Inflammatory macrophage treated with lipopolysaccharide for 4 hours (primary cell): Measurements from ENCODE around the gene MEI1.

Experiments
- DNase-seq: peaks from one replicate; pipeline ENCODE4 v3.0.0-alpha.2; 2020

MEI1 gene

DNA sequence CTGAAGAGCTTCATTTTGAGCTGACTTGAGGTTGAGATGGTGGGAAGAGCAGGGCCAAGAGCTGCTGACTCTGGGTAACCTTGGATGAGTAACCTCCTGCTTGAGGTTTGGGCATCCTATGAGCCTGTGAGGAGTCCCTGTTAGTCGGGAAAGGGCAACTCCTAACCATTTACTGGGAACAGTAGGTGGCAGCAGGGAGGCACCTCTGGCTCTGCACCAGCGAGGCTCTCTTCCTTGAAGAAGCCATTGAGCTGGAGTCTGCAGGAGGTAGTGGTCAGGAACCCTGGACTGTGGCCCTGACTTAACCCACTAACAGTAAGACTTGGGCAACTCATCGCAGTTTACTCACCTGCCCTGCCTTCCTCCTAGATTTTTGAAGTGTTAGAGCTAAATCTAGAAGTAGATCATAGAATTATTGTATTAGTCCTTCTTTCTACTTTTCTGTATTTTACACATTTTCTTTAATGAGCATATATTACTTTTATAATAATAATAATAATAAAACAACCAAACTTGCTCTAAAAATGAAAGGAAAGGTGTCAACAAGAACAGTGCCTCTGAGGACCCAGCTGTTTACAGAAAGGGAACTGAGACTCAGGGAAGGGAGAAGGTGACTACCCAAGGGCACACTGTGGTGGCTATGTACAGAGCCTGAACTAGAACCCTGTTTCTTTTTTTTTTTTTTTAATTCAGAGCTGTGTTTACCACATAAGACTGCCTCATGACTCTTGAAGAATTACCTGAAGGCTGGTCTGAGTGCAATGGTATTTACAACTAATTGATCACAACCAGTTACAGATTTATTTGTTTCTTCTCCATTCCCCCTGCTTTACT lies 47.5 kb downstream of the MEI1 start:
- peak; percentile 80 for DNase-seq

DNA sequence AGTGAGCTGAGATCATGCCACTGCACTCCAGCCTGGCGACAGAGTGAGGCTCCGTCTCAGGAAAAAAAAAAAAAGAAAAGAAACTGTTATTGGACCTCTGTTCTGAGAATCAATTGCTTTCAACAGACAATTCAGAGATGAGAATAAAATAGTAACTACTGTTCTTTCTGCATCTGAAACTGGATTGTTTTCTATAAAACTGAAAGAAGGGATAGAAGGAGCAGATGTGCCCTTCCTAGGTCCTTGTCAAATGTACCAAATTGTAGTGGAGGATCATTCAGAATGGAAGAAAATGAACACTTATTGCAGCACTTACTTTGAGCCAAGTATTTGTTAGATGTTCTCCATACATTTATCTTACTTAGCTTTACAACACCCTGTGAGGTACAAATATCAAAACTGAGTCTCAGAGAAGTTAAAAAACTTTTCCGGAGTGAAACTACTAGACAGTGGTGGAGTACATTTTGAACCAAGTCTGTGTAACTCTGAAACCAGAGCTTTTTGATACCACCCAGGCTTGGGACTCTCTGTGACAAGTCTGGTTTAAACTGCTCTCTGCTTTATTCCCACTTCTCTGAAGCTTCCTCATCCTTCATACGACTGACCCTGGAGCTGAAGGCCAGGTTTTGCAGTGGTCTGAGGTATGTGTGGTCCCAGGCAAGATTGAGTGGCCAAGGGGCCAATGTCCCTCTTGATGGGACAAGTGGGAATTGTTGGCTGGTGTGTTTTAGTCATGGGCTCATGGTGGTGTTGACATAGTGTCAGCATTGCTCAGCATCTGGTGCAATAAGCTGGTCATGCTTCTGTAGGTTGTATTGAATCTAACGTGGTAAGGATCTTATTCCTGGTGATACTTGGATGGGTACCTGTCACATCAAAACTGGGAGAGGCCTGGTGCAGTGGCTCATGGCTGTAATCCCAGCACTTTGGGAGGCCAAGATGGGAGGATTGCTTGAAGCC lies 53.0 kb downstream of the MEI1 start:
- DNase-seq = peak; percentile 66

DNA sequence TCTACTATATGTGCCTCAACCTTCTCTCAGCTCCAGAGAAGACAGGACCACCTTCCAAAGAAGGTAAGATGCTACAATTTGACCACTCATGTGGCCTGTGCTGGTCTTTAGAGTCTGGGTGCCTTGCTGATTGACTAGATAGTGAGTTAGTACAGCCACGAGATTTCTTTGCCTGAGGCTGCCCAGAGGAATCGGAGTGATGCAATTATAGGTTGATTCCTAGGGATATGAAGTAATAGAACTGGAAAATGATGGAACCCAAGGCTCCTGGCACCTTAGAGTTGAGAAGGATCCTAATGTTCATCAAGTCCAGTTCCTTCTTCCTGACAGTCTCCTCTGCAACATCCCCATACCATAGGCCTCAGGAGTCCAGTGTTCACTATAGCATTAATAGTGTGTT lies 54.7 kb downstream of the MEI1 start:
- DNase-seq = no peak

DNA sequence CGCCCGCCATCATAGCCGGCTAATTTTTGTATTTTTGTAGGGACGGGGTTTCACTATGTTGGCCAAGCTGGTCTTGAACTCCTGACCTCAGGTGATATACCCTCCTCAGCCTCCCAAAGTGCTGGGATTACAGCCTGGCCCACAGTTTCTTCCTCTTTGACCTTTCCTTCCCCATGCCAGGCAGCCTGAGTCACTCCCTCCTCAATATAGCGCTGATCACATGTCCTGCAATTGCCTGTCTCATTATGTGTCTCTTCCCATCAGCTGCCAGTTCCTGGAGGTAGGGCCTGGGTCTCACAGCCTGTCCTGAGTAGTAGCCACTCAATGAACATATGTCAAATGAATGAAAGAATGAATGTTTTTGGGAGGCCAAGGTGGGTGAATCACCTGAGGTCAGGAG lies 58.2 kb downstream of the MEI1 start:
- peak; percentile 64 for DNase-seq

DNA sequence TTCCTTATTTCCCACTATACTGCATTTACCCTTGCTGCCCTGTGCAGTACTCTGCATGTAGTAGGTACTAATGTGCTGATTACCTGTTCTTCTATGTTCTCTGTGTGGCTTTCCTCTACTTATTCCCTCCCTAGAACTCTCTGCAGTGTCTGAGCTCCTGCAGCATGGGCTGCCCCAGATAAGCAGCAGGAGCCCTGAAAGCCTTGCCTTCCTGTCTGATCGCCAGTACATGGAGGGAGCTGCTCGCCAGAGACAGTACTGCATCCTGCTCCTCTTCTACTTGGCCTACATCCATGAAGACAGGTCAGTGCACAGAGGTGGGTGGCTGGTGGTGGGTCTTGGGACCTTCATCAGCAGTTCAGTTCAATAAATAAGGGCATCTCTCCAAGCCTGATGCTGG lies 58.9 kb downstream of the MEI1 start:
- no peak for DNase-seq

DNA sequence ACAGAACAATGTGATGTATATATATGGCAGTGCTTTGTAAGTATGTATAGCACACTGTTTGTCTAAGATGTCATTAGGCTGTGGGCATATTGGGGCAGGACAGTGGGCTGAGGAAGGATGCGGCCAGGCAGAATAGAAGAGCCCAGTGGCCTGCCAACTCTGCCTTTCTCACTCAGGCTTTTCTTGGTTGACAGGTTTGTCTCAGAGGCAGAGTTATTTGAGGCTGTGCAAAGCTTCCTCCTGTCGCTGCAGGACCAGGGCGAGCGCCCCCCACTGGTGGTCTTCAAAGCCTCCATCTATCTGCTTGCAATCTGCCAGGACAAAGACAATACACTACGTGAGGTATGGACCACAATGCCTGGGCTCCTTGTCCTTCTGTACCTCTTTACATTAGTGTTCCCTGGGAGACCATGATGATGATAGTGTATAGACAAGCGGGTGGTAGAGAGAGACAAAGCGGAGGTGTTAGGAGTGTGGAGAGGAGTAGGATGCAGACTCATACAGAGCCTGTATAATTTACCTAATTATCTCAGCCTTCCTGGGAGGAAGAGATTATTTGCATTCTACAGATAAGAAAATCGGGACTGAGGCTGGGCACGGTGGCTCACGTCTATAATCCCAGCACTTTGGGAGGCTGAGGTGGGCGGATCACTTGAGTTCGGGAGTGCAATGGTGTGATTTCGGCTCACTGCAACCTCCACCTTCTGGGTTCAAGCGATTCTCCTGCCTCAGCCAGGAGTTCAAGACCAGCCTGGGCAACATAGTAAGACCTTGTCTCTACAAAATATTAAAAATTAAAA lies 63.9 kb downstream of the MEI1 start:
- DNase-seq = no peak

DNA sequence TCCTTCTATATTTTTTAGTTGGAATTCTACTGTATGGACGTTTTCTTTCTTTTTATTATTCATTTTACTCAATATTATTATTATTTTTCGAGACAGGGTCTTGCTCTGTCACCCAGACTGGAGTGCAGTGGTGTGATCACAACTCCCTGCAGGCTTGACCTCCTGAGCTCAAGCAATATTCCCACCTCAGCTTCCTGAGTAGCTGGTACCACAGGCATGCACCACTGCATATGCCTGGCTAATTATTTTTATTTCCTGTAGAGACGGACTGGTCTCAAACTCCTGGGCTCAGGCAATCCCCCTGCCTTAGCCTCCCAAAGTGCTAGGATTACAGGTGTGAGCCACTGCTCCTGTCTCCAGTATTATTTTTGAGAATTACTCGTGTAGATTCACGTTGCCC lies 67.2 kb downstream of the MEI1 start:
- DNase-seq = no peak

DNA sequence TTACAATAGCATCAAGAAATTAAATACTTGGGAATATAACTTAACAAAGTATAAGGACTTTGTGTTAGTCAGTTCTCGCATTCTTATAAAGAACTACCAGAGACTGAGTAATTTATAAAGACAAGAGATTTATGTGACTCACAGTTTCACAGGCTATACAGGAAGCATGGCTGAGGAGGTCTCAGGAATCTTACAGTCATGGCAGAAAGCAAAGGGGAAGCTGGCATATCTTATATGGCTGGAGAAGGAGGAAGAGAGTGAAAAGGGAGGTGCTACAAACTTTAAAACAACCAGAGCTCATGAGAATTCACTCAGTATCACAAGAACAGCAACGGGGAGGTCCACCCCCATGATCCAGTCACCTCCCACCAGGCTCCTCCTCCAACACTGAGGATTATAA lies 69.1 kb downstream of the MEI1 start:
- peak; percentile 91 for DNase-seq

DNA sequence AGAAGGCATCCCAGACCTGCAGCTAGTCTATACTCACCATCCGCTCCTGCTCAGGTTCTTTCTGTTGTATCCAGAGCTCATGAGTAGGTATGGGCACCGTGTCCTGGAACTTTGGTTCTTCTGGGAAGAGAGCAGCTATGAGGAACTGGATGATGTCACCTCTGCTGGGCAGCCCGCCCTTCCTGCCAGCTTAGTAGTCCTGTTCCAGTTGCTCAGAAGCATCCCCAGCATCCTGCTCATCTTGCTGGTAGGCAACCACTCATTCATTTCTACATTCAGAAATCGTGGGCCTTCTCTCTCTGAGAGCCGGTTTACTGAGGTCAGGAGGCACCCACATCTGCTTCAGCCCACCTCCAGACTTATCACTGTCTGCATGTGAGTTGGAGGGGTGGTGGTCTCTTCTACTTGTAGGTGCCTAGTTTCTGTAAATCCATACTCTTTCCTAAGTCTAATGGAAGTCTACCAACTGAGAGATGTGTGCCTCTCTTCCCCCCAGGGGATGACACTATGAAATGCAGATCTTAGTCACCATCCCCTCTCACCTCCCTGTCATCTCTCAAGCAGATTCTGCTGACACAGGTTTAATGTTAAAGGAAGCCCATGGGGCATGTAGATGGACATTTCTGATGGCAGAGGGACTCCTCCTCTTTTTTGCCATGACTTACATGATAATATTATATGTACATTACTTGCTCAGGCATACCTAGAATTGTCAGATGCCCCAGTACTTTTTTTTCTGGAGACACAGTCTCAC lies 71.6 kb downstream of the MEI1 start:
- DNase-seq = peak; percentile 56

DNA sequence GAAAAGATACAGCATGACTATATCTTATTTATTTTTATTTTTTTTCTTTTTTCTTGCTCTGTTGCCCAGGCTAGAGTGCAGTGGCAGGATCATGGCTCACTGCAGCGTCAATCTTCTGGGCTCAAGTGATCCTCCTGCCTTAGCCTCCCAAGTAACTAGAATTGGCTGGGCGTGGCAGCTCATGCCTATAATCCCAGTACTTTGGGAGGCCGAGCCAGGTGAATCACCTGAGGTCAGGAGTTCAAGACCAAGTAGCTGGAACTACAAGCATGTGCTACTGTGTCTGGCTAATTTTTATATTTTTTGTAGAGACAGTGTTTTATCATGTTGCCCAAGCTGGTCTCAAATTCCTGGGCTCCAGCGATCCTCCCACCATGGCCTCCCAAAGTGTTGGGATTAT lies 72.9 kb downstream of the MEI1 start:
- no peak for DNase-seq

DNA sequence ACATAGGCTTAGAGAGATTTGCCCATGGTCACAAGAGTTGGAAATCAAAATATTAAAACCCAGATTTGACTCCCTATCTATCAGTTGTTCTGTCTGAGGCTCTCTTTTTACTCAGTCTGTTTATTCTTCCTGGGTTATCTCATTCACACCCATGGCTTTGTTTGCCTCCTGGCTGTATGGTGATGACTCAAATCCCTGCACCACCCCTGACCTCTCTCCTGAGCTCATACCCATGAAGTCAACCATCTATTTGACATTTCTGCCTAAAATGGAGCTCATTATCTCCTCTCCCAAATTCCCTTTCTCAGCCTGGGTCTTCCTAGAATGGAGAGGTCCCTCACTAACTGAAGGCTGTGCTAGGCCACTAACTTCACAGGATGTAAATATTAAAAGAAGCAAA lies 73.3 kb downstream of the MEI1 start:
- no peak for DNase-seq

DNA sequence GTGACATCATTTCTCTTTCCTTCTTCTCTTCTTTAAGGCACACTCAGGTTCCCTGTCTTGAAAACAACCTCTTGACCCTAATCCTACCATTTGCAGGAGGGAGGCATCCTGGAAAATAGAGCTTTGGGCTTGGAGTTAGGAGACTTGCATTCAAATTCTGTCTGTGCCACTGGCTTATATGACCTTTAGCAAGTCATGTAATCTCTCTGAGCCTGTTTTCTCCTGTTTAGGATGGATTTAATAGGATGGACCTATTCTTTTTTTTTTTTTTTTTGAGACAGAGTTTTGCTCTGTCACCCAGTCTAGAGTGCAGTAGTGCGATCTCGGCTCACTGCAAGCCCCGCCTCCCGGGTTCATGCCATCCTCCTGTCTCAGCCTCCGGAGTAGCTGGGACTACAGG lies 76.0 kb downstream of the MEI1 start:
- DNase-seq = no peak

DNA sequence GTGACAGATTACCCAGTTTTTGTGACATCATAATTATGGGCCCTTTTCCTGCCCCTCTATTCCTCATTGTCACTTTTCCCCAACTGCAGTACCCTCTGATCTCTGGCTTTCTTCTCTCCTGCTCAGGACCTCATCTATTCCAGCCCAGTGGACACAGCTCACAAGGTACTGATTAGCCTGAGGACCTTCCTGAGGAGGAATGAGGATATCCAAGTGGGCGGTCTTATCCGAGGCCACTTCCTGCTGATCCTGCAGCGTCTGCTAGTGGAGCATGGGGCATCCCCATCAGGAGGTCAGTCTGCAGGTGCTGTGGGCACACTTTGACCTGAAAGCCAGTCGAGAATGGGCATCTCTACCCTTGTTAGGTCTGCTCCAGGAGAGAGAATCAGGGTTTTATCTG lies 76.7 kb downstream of the MEI1 start:
- DNase-seq = no peak

DNA sequence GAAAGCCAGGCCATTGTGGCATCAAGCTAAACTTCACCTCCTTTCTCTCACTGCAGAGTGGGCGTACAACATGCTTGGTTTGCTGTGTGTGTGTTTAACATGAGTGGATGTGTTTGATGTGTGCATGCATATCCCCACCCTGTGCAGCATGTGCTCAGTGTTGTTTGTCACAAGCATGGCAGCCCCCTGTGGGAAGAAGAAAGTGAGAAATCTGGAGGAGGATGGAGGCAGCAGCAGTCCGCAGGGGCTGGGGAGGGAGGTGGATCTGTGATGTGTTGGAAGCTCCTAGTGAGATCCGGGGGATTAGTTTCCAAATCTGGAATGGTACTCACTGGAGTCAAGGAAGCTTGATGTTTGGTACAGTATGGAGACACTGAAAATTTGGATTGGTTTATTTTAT lies 77.1 kb downstream of the MEI1 start:
- DNase-seq = no peak

DNA sequence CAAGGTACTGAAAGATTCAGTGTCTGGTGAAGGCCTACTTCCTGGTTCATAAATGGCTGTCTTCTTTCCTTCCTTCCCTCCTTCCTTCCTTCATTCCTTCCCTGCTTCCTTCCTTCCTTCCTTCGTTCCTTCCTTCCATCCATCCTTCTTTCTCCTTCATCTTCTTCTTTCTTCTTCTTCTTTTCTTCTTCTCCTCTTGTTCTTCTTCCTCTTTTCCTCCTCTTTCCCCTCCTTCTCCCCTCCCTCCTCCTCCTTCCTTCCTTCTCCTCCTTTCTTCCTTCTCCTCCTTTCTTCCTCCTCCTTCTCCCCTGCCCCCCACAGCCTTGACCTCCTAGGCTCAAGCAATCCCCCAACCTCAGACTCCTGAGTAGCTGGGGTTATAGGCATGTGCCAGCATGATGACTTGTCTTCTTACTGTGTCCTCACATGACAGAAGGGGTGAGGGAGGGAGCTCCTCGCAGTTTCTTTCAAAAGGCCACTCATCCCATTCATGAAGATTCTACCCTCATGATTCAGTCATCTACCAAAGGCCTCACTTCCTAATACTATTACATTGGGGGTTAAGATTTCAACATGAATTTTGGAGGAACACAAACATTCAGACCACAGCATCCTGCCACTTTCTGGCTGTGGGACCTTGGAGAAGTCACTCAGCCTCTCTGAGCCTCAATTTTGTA lies 78.6 kb downstream of the MEI1 start:
- peak; percentile 93 for DNase-seq

DNA sequence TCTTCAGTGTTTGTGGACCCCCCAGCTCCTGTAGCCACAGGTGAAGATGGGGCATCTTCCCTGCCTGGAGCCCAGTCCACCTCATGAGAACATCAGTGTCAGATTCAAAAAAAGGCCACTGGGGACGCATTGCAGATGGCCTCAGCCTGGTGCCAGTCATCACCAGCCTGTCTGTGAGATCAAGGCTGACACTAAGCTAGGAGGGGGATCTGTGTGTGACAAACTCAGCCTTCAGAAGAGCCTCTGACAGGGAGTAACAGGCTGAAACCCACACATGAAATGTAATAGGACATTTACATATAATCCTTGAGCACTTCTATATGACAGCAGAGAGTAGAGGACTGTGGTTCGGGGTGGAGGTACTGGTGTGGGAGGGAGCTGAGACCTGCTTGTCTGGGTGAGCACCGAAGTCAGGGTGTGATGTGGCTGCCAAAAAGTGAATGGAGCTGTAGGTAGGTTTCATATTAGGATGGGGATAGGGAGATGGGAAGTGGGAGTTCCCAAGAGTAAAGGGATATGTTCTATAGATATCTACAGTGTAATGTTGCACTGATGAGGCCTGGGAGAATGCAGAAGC lies 80.7 kb downstream of the MEI1 start:
- peak; percentile 49 for DNase-seq

DNA sequence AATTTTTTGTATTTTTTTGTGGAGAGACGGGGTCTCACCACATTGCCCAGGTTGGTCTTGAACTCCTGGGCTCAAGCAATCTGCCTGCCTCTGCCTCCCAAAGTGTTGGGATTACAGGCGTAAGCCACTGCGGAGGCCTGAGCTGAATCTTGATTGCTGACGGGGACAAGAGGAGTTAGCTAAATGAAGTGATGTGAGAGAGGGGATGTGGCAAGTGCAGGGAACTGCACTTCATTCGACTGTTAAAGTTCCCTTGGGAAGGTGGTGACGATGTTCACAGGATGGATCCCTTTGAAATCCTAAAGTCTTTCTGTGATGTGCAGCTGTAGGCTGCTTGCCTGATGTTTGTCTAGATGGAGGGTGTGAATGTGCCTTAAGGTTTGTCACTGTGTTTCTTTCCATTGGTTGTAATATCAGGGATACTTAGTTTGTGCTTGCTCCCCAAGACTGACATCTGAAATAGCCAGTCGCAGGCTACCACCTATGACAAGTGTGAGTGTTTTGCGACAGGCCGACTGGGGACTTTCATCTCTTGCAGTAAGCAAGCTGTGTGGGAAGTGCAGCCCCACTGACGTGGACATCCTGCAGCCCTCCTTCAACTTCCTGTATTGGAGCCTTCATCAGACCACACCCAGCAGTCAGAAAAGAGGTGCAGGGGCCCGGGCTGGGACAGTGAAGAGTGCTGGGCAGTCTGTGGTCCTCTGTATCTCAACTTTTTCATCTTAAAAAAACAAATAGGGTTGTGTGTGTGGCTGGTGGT lies 81.6 kb downstream of the MEI1 start:
- peak; percentile 99 for DNase-seq

DNA sequence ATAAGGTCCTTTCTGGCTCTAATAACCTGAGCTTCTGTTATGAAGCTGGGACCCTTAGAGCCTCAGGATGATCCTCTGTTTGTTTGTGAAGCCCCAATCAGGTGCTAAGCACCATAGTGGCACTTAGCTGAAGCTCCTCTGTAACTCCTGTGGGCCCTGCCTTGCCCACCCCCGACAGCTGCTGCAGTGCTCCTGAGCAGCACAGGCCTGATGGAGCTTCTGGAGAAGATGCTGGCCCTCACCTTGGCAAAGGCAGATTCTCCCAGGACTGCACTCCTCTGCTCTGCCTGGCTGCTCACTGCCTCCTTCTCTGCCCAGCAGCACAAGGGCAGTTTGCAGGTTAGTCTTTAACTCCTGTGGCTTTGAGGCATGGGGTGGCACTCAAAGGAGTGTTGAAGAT lies 82.2 kb downstream of the MEI1 start:
- DNase-seq = no peak

DNA sequence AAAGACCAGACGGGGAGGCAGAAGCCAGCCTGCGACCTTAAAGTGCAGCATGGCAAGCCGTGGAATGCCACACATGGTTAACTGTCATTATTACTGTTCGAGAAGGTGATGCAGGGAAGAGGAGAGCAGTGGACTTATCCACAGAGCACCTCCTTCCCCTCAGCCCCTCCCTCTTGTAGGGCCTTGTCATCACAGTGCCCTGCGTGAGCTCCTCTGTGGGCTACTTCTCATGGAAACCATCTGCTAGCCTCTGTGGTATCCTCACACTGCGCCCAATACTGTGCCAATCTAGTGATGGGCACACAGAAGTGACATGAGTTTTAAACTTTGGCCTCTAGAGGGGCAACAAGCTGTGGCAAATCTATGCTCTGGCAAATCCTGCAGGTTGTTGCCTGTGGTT lies 83.0 kb downstream of the MEI1 start:
- no peak for DNase-seq

DNA sequence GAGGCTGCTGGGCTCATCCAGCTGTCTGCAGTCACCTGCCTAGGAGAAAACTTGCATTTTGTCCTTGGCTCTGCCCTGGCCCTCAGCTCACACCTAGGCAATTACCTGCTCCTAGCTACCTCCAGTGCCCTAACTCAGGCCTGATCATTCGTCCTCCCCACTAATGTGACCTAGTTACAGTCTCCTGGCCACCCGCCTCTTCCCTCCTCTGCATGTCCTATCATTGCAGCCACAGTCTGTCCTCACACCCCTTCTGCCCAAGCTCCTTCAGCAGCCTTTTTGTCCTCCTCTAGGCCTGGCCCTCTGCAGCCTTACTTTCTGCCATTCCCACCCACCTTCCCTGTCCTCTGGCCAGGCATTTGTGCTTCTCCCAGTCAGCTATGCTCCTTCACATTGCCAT lies 83.4 kb downstream of the MEI1 start:
- no peak for DNase-seq

DNA sequence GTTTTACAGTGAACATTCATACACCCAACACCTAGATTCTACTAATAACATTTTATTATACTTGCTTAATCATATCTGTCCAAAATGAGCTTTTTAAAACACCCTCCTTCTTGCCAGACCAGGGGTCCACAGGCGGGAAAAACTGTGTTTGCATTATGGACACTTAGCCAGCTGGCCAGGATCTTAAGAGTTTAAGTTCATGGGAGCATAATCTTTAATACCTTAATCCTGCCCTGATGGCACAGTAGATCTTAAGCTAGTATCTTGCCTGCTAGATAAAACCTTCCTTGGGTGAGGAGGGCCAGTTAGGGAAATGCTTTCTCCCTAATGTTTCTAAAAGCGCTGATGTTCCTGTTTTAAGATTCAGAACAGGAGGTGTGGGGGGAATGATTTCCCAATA lies 88.0 kb downstream of the MEI1 start:
- DNase-seq = no peak
